NCI-H2227 (cell line): ENCODE results near the gene DPPA2.
"Not testable (repeated sequence)": the region's sequence is repeated elsewhere in the genome, so short reads cannot be mapped to it uniquely, and the experiment has no call there.

Experiments
- DNase-seq: peaks from one replicate; lab custom pipeline; 2025; ENCODE audit not compliant: unreplicated experiment; lab: John Stamatoyannopoulos, UW

Gene DPPA2

DNA sequence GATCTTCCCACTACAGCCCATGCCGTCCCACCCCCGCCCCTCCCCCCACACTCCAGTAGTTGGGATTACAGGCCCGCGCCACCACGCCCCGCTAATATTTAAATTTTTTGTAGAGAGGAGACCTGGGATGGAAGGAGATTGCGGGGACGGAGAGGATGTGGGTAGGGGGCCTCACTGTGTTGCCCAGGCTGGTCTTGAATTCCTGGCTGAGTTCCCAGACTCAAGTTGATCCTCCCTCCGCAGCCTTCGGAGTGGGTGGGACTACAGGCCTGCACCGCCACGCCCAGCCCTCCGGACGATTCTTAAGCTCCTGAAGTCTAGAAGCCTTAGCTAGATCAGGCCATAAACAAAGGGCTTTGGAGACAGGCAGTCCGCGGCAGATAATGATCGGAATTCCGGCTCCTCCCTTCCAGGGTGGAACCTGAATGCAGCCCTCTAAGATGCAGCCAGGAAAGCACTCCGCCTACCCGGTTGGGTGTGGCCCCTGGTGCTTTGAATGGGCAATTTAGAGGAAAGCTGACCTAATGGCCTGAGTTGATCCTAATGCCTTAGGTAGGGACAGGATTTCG, at the start of gene DPPA2:
TSS of gene DPPA2 (minus strand) at position 356 of the 569 bp plus-strand sequence. CDS start 1,975 bp downstream, outside the sequence.
- no peak for DNase-seq

DNA sequence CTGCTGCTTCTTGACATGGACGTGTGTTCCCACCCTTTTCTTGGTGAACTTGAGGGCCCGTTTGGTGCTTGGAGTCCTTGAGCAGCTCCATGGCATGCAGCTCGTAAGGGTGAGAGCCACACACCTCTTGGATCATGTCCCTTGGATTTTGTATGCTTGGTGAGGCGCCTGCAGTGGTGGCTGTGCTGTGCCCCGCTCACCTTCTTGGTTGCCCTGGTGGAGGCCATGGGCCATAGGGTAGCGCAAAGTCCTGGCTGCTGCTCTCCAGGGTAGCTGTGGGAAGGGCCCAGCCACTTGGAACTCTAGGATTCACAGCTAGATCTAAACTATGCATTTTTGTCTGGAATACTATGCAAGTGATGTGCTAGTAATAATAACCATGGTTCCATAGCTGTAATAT, 47.8 kb upstream of the DPPA2 start:
- no peak for DNase-seq

DNA sequence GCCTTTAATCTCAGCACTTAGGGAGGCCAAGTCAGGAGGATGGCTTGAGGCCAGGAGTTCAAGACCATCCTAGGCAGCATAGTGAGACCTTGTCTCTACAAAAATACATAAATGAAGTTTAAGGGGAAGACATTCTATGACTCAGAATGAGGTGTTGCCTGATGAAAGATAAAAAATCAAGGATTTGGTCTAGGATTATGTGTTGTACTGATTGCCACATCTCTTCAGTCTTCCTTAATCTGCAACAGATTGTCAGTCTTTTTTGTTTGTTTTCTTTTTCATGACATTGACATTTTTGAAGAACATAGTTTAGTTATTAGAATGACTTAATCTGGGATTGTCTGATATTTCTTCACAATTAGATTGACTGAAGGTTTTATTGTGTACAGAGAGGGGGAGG, 47.3 kb upstream of the DPPA2 start:
- no peak for DNase-seq

- DNase-seq, result no peak
These were observed 46.5 kb upstream of the DPPA2 start for GRCh38 chr3:109362823-109363222.

GRCh38 chr3:109358809-109359208, 42.5 kb upstream of the DPPA2 start:
- DNase-seq, result not testable (repeated sequence)

DNA sequence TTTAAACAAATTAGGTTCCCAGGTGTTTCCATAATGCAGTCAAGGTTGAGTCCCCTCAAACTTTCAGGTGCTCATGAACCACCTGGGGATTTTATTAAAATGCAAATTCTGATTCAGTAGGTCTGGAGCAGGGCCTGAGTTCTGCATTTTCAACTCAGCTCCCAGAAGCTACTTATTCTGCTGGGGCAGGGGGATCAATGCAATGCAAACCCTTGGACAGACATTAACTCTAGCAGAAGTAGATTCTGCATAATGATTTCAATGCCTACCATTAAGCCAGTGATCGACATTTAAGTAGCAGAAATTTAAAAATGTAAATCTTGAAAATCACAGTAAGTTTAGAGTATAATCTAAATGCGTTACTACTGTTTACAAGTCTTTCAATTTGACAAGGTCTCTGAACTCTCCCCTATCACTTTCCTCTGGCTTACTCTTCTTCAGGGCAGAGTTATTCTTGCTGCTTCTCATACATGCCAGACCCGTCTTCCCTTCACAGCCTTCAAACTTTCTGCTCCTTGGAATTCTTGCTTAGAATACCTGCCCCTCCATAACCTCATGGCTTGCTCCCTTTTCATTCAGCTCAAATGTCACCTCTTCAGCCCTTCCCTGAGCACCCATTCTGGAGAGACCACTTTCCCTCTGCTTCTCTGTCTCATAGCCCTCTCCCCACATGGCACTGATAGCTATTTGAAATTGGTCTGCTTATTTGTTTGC, 40.3 kb upstream of the DPPA2 start:
- no peak for DNase-seq

GRCh38 chr3:109355625-109356441, 39.5 kb upstream of the DPPA2 start:
- DNase-seq, result no peak

DNA sequence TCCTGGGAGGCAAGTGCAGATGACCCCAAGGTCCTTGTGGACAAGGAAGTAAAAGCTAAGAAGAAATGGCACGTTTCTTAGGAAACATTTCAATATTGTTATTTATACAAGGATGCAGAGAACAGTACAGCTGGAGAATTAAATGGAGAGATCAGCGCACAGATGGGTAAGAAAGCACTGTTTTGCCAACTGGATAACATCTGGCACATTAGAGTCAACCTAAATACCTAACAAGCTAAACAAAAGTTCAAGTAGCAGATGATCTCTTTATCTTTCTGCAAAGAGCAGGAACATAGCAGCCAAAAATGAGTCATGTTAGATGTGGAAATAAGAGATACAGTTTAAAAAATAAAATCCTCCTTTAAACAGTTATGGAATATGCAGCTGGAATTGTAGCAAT, 36.7 kb upstream of the DPPA2 start:
- no peak for DNase-seq

DNA sequence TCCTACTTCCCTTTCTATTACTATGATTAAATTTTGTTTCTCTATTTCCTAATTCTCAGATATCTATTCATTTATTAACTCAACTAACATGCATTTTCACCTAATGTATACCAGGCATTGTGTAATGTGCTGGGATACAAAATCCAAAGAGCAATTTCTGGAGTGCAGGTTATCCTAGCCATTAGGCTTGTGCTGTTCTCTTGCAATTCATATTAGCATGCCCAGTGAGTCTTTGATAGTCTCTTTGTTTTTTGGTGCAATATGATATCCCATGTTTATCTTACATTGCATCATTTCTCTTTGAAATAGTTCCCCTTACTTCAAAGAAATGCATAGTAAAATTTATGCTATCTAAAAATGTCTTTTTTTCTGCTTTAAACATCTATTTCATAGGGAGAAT, 34.9 kb upstream of the DPPA2 start:
- DNase-seq, result no peak

DNA sequence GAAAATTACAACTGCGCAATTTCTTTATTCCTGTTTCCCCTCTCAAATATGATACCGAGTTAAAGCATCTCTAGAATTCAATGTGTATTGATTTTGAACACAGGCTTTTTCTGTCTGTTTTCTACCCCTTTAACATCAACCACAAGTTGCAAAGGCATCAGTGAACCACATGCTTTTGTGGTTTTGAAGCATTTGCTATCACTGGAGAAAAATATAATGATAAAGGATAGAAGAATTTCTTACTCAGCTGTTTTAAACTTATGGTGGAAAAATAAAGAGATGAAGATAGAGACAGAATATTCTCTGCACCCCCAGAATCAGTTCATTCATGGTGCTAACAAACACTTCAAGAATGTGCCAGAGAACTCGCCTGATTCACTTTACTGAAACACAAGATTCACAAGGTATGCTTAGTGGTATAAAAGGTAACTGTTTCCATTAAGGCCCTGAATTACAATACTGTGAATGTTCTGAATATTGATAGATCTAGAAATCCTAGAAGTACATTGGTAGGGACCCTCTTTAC, 30.5 kb upstream of the DPPA2 start:
- no peak for DNase-seq

DNA sequence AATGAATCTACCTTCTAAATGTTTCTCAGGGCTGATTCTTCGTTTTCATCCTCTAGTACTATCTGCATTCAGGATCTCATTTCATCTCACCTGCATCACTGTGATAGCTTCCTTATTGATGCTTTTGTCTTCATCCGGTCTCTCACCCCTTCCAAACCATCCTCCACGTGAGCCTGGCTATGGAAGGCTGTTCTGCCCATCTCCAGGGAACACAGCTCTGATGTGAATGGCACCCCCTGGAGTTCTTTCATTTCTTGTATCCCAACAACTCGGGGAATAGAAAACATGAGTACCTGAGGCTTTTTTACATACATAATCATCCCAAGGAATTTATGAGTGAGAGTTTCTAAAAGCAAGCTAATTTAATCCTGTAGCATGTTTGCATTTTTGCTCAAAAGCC, 29.8 kb upstream of the DPPA2 start:
- no peak for DNase-seq

GRCh38 chr3:109339714-109340648, 23.7 kb upstream of the DPPA2 start:
- no peak for DNase-seq

GRCh38 chr3:109339197-109339596, 22.9 kb upstream of the DPPA2 start:
- DNase-seq, result no peak

DNA sequence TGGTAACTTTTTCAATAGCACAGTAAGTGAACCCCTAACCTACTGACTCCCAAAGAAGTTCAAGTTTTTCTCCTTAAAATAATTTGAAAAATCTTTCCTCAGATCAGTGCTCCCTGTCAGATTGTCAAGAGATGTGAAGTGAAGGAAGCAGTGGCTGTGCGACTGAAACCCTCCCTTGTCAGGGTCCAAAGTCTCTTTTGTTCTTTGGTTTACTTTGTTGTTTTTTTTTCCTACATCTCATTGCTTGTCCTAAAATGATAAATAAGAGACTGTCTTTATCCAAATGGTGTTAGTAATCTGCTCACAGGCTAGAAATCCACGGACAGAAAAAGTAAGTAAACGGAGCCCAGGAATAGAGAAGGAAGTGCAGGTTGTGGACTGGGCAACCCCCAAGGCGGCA, 22.0 kb upstream of the DPPA2 start:
- no peak for DNase-seq

- DNase-seq, result no peak
These were observed 21.1 kb upstream of the DPPA2 start, which contains the start of gene DPPA4 for GRCh38 chr3:109337393-109337792. TSS of gene DPPA4 (minus strand) at chr3:109337546. CDS start at chr3:109337517, 29 bp downstream.

GRCh38 chr3:109336291-109336861, 20.1 kb upstream of the DPPA2 start:
- DNase-seq, result no peak

DNA sequence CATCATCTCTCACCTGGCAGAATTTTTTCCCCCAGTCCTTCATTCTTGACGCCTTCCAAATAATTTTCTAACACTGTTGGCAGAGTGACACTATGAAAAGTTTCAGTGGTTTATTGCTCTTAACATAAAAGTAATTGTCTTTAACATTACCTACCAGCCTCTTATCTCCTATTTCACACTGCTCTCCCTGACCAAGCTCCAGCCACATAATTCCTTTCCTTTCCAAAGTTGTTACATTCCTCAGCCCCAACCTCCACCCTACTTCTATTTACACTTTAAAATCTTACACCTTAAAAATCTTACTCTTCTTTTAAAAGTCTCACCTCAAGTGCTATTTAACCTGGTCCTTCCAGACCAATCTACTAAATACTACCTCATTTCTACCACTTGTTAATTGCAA, 18.3 kb upstream of the DPPA2 start:
- DNase-seq, result no peak

DNA sequence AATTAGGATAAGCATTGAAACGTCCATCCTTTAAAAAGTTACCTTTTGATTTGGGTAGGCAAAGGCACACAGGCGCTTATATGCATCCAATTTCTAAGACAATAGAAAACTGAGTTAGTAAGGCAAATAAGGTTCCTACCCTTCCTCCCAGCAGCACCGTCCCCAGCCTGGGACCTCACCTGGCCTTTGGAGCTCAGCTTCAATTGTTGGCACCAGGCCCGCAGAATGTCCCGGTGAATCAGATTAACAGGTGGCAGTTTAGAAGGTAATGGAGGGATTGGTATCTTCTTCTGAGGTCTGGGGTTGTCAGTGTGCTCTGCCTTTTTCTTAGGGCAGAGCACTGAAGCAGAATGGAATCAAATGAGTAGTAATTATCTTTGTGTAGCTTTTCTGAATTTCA, 15.4 kb upstream of the DPPA2 start:
- DNase-seq, result no peak

GRCh38 chr3:109330405-109330804, 14.1 kb upstream of the DPPA2 start:
- no peak for DNase-seq

GRCh38 chr3:109328202-109328601, 11.9 kb upstream of the DPPA2 start:
- DNase-seq, result no peak
